Measurements from ENCODE around the gene AMN.

DNA sequence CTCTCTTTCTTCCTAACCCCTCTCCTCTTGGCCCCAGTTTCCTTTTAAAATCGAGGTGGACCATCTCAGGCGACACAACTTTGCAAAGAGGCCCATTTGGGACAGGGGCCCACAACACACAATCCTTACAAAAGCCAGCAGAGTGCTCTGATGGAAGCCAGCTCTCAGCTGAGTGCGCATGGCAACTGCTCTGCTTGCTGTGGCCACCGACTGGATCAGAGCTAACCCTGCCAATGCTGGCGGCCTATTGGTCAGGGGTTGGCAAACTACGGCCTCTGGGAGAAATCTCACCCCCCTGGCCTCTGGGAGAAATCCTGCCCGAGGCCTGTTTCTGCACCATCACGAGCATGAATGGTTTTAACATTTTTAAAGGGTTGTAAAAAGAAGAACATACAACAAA is 55.0 kb downstream of the AMN start:
- TF ChIP-seq, protein P1, sequence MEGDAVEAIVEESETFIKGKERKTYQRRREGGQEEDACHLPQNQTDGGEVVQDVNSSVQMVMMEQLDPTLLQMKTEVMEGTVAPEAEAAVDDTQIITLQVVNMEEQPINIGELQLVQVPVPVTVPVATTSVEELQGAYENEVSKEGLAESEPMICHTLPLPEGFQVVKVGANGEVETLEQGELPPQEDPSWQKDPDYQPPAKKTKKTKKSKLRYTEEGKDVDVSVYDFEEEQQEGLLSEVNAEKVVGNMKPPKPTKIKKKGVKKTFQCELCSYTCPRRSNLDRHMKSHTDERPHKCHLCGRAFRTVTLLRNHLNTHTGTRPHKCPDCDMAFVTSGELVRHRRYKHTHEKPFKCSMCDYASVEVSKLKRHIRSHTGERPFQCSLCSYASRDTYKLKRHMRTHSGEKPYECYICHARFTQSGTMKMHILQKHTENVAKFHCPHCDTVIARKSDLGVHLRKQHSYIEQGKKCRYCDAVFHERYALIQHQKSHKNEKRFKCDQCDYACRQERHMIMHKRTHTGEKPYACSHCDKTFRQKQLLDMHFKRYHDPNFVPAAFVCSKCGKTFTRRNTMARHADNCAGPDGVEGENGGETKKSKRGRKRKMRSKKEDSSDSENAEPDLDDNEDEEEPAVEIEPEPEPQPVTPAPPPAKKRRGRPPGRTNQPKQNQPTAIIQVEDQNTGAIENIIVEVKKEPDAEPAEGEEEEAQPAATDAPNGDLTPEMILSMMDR (IDR thresholded peaks at IDR 0.05; ENCODE audit: poor library complexity): no peak
- TF ChIP-seq EZH2 (IDR thresholded peaks at IDR 0.05; ENCODE audit: borderline replicate concordance) (no peak), EZH2phosphoT487 (IDR thresholded peaks at IDR 0.05; ENCODE audit: low read depth, severe bottlenecking, unreplicated experiment) (no peak)
